Adipose tissue (tissue), 3 donors: Measurements from ENCODE around the gene CACNA2D3. TPM values are rescaled to one million over a fixed set of nuclear protein-coding genes. Genes with fewer than 3 reads are reported as not detected.

Experiments
- H3K27ac ChIP-seq: one replicate; pipeline ENCODE4 v1.5.1; 2013; ENCODE audit warnings: low read depth, low read length
- WGBS, 3 donors: extraction: QIAGEN DNeasy Blood & Tissue Kit; methylation state at CpG; one replicate each; pipeline ENCODE4 v1.1.7; 2013; 5-methylcytosine and 5-hydroxymethylcytosine counted together
- polyA plus RNA-seq, 3 donors: library from polyadenylated mRNA; stranded (reverse); fragments of 200-250 nt; gene quantifications; one replicate each; pipeline ENCODE4 v1.2.3, GENCODE V29; 2013
- donor health status: healthy with polysubstance abuse.
- donor health status: Bipolar disorder and iron deficiency.
- donor health status: healthy.

The CACNA2D3 gene
- polyA plus RNA-seq, 3 donors, result 0.08 to 3.0 (median 0.30) TPM

GRCh38 chr3:54123776-54124196, 1.4 kb downstream of the CACNA2D3 start:
- no peak overlapping the region for H3K27ac ChIP-seq
- WGBS, 3 donors, result 4 to 5% (median 5%) methylated on average over 10 of the region's 10 CpGs

- H3K27ac ChIP-seq, result no peak overlapping the region
- WGBS, 3 donors, result 31 to 56% (median 49%) methylated on average over 4 of the region's 4 CpGs
Observed at GRCh38 chr3:54125300-54125699, 2.9 kb downstream of the CACNA2D3 start.

- 74 to 86% (median 74%) methylated on average over 7 of the region's 7 CpGs for WGBS, 3 donors
- no peak overlapping the region for H3K27ac ChIP-seq
Observed at GRCh38 chr3:54126551-54126950, 4.2 kb downstream of the CACNA2D3 start.

- no peak overlapping the region for H3K27ac ChIP-seq
- 84 to 89% (median 88%) methylated on average over 6 of the region's 6 CpGs for WGBS, 3 donors
Observed at GRCh38 chr3:54127499-54128056, 5.2 kb downstream of the CACNA2D3 start.

GRCh38 chr3:54131026-54131605, 8.8 kb downstream of the CACNA2D3 start:
- no peak overlapping the region for H3K27ac ChIP-seq
- whole genome bisulfite sequencing, 3 donors, result 84 to 88% (median 85%) methylated on average over 4 of the region's 4 CpGs

- 82 to 85% (median 83%) methylated on average over 8 of the region's 8 CpGs for WGBS, 3 donors
- no peak overlapping the region for H3K27ac ChIP-seq
Observed at GRCh38 chr3:54131890-54132289, 9.5 kb downstream of the CACNA2D3 start.

GRCh38 chr3:54132685-54133084, 10.3 kb downstream of the CACNA2D3 start:
- no peak overlapping the region for H3K27ac ChIP-seq
- 77 to 91% (median 88%) methylated on average over 3 of the region's 3 CpGs for WGBS, 3 donors

GRCh38 chr3:54133196-54133595, 10.8 kb downstream of the CACNA2D3 start:
- WGBS, 3 donors, result 61 to 67% (median 67%) methylated on average over 5 of the region's 5 CpGs
- no peak overlapping the region for H3K27ac ChIP-seq

- H3K27ac ChIP-seq, result no peak overlapping the region
- 62 to 76% (median 73%) methylated on average over 8 of the region's 8 CpGs for WGBS, 3 donors
Observed at GRCh38 chr3:54134155-54134554, 11.8 kb downstream of the CACNA2D3 start.

GRCh38 chr3:54134713-54135112, 12.4 kb downstream of the CACNA2D3 start:
- H3K27ac ChIP-seq, result no peak overlapping the region
- 81 to 90% (median 87%) methylated on average over 12 of the region's 12 CpGs for WGBS, 3 donors

GRCh38 chr3:54137311-54137710, 15.0 kb downstream of the CACNA2D3 start:
- 62 to 73% (median 68%) methylated on average over 5 of the region's 5 CpGs for WGBS, 3 donors
- no peak overlapping the region for H3K27ac ChIP-seq

- H3K27ac ChIP-seq, result no peak overlapping the region
- WGBS, 3 donors, result 38 to 59% (median 48%) methylated on average over 9 of the region's 9 CpGs
Observed at GRCh38 chr3:54138937-54139547, 16.7 kb downstream of the CACNA2D3 start.

GRCh38 chr3:54139630-54140029, 17.3 kb downstream of the CACNA2D3 start:
- WGBS, 3 donors, result 63 to 69% (median 68%) methylated on average over 4 of the region's 4 CpGs
- no peak overlapping the region for H3K27ac ChIP-seq

GRCh38 chr3:54144284-54144683, 21.9 kb downstream of the CACNA2D3 start:
- no peak overlapping the region for H3K27ac ChIP-seq
- WGBS, 3 donors, result 60 to 77% (median 77%) methylated on average over 2 of the region's 2 CpGs

- WGBS, 3 donors, result 9 to 19% (median 18%) methylated on average over 14 of the region's 14 CpGs
- H3K27ac ChIP-seq, result no peak overlapping the region
Observed at GRCh38 chr3:54146506-54147239, 24.3 kb downstream of the CACNA2D3 start.

GRCh38 chr3:54150864-54151467, 28.6 kb downstream of the CACNA2D3 start:
- 78 to 91% (median 87%) methylated on average over 3 of the region's 3 CpGs for WGBS, 3 donors
- no peak overlapping the region for H3K27ac ChIP-seq

- H3K27ac ChIP-seq, result no peak overlapping the region
- WGBS, 3 donors, result 32 to 62% (median 48%) methylated on average over 1 of the region's 1 CpG
Observed at GRCh38 chr3:54153477-54153876, 31.1 kb downstream of the CACNA2D3 start.

GRCh38 chr3:54157860-54158259, 35.5 kb downstream of the CACNA2D3 start:
- no peak overlapping the region for H3K27ac ChIP-seq
- 38 to 52% (median 48%) methylated on average over 2 of the region's 2 CpGs for WGBS, 3 donors

GRCh38 chr3:54159917-54160316, 37.6 kb downstream of the CACNA2D3 start:
- 41 to 66% (median 50%) methylated on average over 2 to 3 of the region's 3 CpGs for WGBS, 3 donors
- H3K27ac ChIP-seq, result no peak overlapping the region
